OCI-LY1 (cell line): ENCODE results near the gene PIK3R1.

Experiments
- H2AFZ ChIP-seq: fragments of 200-600 bp; sonication (generic), shearing (Covaris generic); 2 replicates; pipeline ENCODE4 v1.6.0; 2014; ENCODE audit warnings: antibody characterized with exemption, mild to moderate bottlenecking, low read length
- H3F3A ChIP-seq: fragments of 200-600 bp; sonication (generic), shearing (Covaris generic); 2 replicates; pipeline ENCODE4 v1.6.0; 2014; ENCODE audit warnings: mild to moderate bottlenecking, antibody characterized with exemption, low read length, moderate library complexity; ENCODE audit not compliant: insufficient read depth
- H3K27ac ChIP-seq: fragments of 200-600 bp; sonication (generic); 2 replicates; pipeline ENCODE4 v1.5.1; 2014; ENCODE audit warnings: low read length, mixed run types, mild to moderate bottlenecking, low read depth; ENCODE audit not compliant: poor library complexity, severe bottlenecking
- H3K27me3 ChIP-seq: fragments of 200-600 bp; sonication (generic); 2 replicates; pipeline ENCODE4 v1.6.0; 2014; ENCODE audit warnings: antibody characterized with exemption, mild to moderate bottlenecking, low read length, moderate library complexity; ENCODE audit not compliant: insufficient read depth
- H3K36me3 ChIP-seq: fragments of 200-600 bp; sonication (generic); 2 replicates; pipeline ENCODE4 v1.6.1; 2014; ENCODE audit warnings: mild to moderate bottlenecking, antibody characterized with exemption, low read length, moderate library complexity, mixed read lengths; ENCODE audit not compliant: insufficient read depth
- H3K4me1 ChIP-seq: fragments of 200-600 bp; sonication (generic); 2 replicates; pipeline ENCODE4 v1.5.1; 2014; ENCODE audit warnings: mild to moderate bottlenecking, low read length, moderate library complexity; ENCODE audit not compliant: insufficient read depth, severe bottlenecking
- H3K4me2 ChIP-seq: fragments of 200-600 bp; sonication (generic), shearing (Covaris generic); 2 replicates; pipeline ENCODE4 v1.6.1; 2014; ENCODE audit warnings: low read length
- H3K4me3 ChIP-seq: fragments of 200-600 bp; sonication (generic); 2 replicates; pipeline ENCODE4 v1.5.1; 2014; ENCODE audit warnings: low read length, low read depth, mild to moderate bottlenecking, mixed read lengths; ENCODE audit not compliant: poor library complexity, severe bottlenecking
- H3K79me2 ChIP-seq: fragments of 200-600 bp; shearing (Covaris generic); 2 replicates; pipeline ENCODE4 v1.6.1; 2016; ENCODE audit warnings: mixed run types, low read length, mixed read lengths; ENCODE audit not compliant: insufficient read depth
- H3K9ac ChIP-seq: fragments of 200-600 bp; sonication (generic), shearing (Covaris generic); 2 replicates; pipeline ENCODE4 v1.6.1; 2014; ENCODE audit warnings: mild to moderate bottlenecking, low read length, mixed read lengths
- H3K9me2 ChIP-seq: fragments of 200-600 bp; sonication (generic), shearing (Covaris generic); 2 replicates; pipeline ENCODE4 v1.6.1; 2014; ENCODE audit warnings: low read depth, mild to moderate bottlenecking, low read length, mixed read lengths
- H3K9me3 ChIP-seq: fragments of 200-600 bp; shearing (Covaris generic); 2 replicates; pipeline ENCODE4 v1.6.1; 2014; ENCODE audit warnings: low read length, mixed read lengths
- H4K20me1 ChIP-seq: fragments of 200-600 bp; sonication (generic), shearing (Covaris generic); 2 replicates; pipeline ENCODE4 v1.6.0; 2016; ENCODE audit warnings: mild to moderate bottlenecking, low read length; ENCODE audit not compliant: insufficient read depth
- EZH2 ChIP-seq: fragments of 200-600 bp; sonication (generic), shearing (Covaris generic); IDR thresholded peaks from 2 replicates; pipeline ENCODE4 v1.8.0; 2017; ENCODE audit warnings: borderline replicate concordance, mixed run types, mild to moderate bottlenecking, antibody characterized with exemption, low read length, moderate library complexity, mixed read lengths
- TF ChIP-seq, protein P1 (sequence below): fragments of 200-600 bp; sonication (generic), shearing (Covaris generic); IDR thresholded peaks from 2 replicates; pipeline ENCODE4 v1.5.1; 2017; ENCODE audit warnings: mild to moderate bottlenecking, antibody characterized with exemption, low read length, moderate library complexity, mixed read lengths

The PIK3R1 gene

DNA sequence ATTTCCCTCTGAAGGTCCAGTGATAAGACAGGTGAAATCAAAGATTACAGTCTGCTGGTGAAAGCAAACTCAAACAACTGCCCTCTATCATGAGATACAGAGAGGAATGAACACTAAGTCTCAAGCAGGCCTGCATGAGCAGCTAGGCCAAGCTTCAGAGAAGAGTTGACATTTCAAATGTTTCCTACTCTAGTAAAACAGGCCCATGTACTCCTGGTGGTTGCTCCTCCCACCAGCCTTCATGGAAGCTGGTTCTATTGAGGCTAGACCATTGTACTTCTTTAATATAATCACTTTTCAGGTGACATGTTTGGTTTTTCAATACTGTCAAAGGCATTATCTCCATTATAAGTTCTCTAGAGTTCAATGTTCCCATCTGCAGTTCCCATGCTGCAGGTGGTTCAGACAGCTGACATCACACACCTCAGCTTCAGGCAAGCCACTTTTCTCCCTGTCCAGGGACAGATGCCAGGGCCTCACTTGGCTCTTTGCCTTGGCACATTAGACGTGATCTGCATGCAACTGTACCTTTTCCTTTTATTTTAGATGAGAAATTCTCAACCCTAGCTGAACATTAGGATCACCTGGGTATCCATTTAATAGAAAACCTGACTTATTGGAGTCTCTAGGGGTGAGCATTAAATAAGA is 89.8 kb downstream of the PIK3R1 start:
- no peaks in the 10 kb centered on the region for H3K27me3 ChIP-seq
- no peaks in the 10 kb centered on the region for H3K9me3 ChIP-seq
- no peaks in the 10 kb centered on the region for H3K9me2 ChIP-seq
- H2AFZ ChIP-seq: no peak overlapping the region
- H3K4me1 ChIP-seq: no peaks in the 10 kb centered on the region
- H3K36me3 ChIP-seq: no peaks in the 10 kb centered on the region; the same call in 1 of the 2 replicates
- H3F3A ChIP-seq: no peaks in the 10 kb centered on the region
- H3K79me2 ChIP-seq: no peaks in the 10 kb centered on the region
- no peaks in the 10 kb centered on the region for H4K20me1 ChIP-seq
- no peak overlapping the region for H3K4me2 ChIP-seq
- no peak overlapping the region for H3K4me3 ChIP-seq
- no peak overlapping the region for H3K27ac ChIP-seq
- no peak overlapping the region for H3K9ac ChIP-seq
- TF ChIP-seq, protein P1, sequence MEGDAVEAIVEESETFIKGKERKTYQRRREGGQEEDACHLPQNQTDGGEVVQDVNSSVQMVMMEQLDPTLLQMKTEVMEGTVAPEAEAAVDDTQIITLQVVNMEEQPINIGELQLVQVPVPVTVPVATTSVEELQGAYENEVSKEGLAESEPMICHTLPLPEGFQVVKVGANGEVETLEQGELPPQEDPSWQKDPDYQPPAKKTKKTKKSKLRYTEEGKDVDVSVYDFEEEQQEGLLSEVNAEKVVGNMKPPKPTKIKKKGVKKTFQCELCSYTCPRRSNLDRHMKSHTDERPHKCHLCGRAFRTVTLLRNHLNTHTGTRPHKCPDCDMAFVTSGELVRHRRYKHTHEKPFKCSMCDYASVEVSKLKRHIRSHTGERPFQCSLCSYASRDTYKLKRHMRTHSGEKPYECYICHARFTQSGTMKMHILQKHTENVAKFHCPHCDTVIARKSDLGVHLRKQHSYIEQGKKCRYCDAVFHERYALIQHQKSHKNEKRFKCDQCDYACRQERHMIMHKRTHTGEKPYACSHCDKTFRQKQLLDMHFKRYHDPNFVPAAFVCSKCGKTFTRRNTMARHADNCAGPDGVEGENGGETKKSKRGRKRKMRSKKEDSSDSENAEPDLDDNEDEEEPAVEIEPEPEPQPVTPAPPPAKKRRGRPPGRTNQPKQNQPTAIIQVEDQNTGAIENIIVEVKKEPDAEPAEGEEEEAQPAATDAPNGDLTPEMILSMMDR: no peak
- no peak for TF ChIP-seq EZH2

DNA sequence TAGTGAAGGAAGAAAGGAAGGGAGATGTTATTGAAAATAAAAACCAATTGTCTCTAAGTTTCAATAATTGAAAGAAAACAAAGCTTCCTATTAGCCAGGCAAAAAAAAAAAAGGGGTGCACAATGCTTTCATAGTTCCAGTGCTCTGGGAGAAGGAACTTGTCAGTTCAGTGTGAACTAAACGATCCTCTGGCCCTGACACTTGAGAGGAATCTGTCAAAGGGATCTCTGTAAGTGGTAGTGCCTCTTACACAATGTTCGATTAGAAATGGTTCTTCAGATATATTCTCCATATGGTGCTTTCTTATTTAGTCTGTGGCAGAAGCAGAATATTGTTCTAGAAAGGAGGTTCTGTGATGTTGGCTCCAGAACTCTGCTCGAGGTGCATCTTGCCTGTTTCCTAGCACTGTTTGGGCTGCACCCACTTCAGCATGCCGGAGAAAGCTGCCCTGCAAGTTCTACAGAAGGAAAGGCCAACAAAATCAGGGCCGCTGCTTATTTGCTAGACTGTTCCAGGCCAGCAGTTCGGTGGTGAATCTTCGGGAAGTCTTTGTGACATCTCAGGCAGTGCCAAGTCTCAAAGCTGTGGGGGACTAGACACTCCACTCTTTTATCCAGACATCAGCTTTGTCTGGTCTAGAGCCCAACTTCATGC is 90.9 kb downstream of the PIK3R1 start:
- Histone ChIP-seq H2AFZ (no peak overlapping the region), H3K9ac (no peak overlapping the region), H3F3A (no peaks in the 10 kb centered on the region), H3K27me3 (no peaks in the 10 kb centered on the region), H4K20me1 (no peaks in the 10 kb centered on the region), H3K9me2 (no peaks in the 10 kb centered on the region), H3K4me1 (no peaks in the 10 kb centered on the region), H3K4me2 (no peak overlapping the region), H3K4me3 (no peak overlapping the region), H3K27ac (no peak overlapping the region), H3K9me3 (no peaks in the 10 kb centered on the region), H3K36me3 (no peaks in the 10 kb centered on the region), H3K79me2 (no peaks in the 10 kb centered on the region)
- TF ChIP-seq, protein P1: no peak
- TF ChIP-seq EZH2: no peak

DNA sequence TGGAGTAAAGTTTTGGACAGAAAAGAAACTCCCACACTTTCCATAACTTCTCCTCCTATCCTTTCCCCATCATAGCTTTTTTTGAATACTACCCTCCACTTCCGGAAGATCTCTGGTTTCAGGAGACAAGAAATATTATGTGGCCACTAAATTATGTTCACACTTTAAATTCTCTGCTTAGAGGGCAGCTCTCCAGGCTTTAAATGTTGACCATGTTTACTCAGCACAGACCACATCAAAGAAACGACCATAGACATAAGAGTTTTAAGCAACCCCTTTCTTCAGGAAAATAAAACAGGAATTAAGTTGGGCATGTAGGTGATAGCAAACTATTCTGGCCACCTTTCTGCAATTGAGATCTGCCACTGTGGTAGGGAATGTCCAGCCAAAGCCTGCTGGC is 97.8 kb downstream of the PIK3R1 start:
- no peaks in the 10 kb centered on the region for H3K79me2 ChIP-seq
- no peaks in the 10 kb centered on the region for H3K9me3 ChIP-seq
- no peak for TF ChIP-seq EZH2
- TF ChIP-seq, protein P1: no peak
- H3K27ac ChIP-seq: no peak overlapping the region
- H3K9ac ChIP-seq: no peak overlapping the region
- no peaks in the 10 kb centered on the region for H3F3A ChIP-seq
- no peak overlapping the region for H2AFZ ChIP-seq
- no peak overlapping the region for H3K4me2 ChIP-seq
- no peak overlapping the region for H3K4me3 ChIP-seq
- H4K20me1 ChIP-seq: no peaks in the 10 kb centered on the region
- no peaks in the 10 kb centered on the region for H3K9me2 ChIP-seq
- H3K27me3 ChIP-seq: no peaks in the 10 kb centered on the region
- H3K36me3 ChIP-seq: no peaks in the 10 kb centered on the region
- no peaks in the 10 kb centered on the region for H3K4me1 ChIP-seq
